GM12891 (cell line): ENCODE results near the gene DNER.
"Not testable (repeated sequence)": the region's sequence is repeated elsewhere in the genome, so short reads cannot be mapped to it uniquely, and the experiment has no call there.

ENCODE experiments used
- DNase-seq: peaks from one replicate; pipeline ENCODE4 v3.0.0; 2011; ENCODE audit warnings: low spot score; ENCODE audit not compliant: insufficient read length
- FAIRE-seq: peaks from 2 replicates; lab custom pipeline; 2011; peaks lifted over from hg19 to GRCh38; lab: Jason Lieb, UNC
- PAX5 ChIP-seq: IDR thresholded peaks from 2 replicates; pipeline ENCODE4 v1.6.1; 2011; ENCODE audit warnings: low read length, moderate library complexity, mild to moderate bottlenecking; ENCODE audit not compliant: insufficient read depth, severe bottlenecking
- POLR2A ChIP-seq: IDR thresholded peaks from 2 replicates; pipeline ENCODE4 v1.6.1; 2011; ENCODE audit warnings: low read depth, low read length, control low read depth
- POLR2AphosphoS5 ChIP-seq: IDR thresholded peaks from 2 replicates; pipeline ENCODE4 v1.6.1; 2011; ENCODE audit warnings: low read depth, low read length, control low read depth
- POU2F2 ChIP-seq: IDR thresholded peaks from 2 replicates; pipeline ENCODE4 v1.6.1; 2011; ENCODE audit warnings: low read depth, mild to moderate bottlenecking, control low read depth, low read length, moderate library complexity
- SPI1 ChIP-seq: IDR thresholded peaks from 2 replicates; pipeline ENCODE4 v1.6.1; 2011; ENCODE audit warnings: low read depth, low read length, control low read depth
- TAF1 ChIP-seq: IDR thresholded peaks from 2 replicates; pipeline ENCODE4 v1.6.1; 2011; ENCODE audit warnings: low read depth, low read length, control low read depth

The DNER gene

DNA sequence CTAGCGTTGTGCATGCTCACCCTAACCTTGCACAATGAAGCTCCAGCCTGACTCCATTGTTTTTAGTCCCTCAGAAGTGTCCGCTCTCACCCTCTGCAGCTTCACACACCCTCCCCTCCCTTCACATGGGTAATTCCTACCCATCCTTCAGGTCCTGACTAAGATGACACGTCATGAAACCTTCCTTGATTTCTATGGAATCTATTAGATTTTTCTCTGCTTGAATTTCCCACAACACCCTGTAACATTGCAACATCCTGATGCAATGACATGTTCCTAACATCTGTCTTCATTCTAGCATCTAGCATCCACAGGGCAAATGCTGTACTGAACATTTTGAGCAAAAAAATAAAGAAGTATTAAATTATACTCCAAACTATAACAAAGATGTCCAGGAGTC, 366.2 kb downstream of the DNER start:
- no peak for DNase-seq
- FAIRE-seq, result no peak
- no peak for TF ChIP-seq POLR2AphosphoS5
- no peak for TF ChIP-seq POLR2A
- no peak for TF ChIP-seq SPI1
- no peak for TF ChIP-seq TAF1
- no peak for TF ChIP-seq PAX5
- TF ChIP-seq POU2F2, result no peak

DNA sequence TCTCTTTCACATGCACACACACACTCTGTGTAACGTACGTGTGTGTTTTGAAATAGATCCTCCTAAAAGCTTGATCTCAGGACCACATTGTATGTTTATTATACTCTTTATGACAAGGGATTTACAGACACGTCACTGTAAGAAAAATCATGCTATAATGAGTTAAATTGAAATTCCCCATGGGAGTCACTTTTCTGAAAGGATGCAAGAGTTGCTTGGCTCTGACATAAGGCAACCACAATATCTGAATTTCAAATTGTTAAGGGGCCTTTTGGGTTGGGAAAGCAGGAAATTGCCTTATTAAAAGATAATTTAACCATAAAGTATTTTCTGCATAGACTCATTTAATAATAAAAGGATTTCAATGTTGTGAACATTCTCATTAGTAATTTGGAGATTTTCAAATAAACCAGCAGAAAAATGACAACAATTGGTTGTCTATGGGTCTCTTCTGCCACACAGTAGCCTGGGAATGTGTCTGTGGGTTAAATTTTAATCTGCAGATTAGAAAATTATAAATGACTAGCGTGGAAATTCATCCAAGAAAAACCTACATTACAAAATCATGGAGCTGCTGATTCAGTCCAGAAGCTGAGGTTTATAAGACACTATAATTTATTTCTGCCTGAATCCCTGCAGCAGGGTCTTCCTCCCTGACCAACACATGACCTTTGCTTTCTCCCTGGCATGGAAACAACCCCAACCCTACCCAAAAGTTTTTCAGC, 367.4 kb downstream of the DNER start:
- no peak for TF ChIP-seq PAX5
- no peak for TF ChIP-seq SPI1
- TF ChIP-seq TAF1, result no peak
- no peak for TF ChIP-seq POLR2AphosphoS5
- TF ChIP-seq POLR2A, result no peak
- TF ChIP-seq POU2F2, result no peak
- DNase-seq (no peak), FAIRE-seq (no peak)

DNA sequence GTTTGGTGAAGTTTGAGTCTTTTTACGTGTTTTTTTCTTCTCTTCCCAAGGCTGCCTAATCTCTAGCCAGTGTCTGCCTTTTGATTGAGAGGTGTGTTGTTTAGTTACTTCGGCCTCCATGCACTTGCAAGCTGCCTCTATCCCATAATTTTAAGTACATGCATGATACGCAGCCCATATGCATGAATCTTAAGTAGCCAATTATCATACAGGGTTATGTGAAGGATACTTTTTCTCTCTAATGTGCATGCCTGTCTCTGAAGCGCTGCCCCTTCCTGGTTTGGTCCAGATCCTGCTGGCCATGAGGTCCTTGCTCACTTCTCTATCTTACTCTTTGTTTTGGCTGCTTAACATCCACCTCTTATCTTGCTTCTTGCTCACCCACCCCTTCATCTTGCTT, 369.4 kb downstream of the DNER start:
- FAIRE-seq, result no peak
- TF ChIP-seq POLR2A (no peak), POU2F2 (no peak), PAX5 (no peak), TAF1 (no peak), SPI1 (no peak), POLR2AphosphoS5 (no peak)
- DNase-seq, result no peak

DNA sequence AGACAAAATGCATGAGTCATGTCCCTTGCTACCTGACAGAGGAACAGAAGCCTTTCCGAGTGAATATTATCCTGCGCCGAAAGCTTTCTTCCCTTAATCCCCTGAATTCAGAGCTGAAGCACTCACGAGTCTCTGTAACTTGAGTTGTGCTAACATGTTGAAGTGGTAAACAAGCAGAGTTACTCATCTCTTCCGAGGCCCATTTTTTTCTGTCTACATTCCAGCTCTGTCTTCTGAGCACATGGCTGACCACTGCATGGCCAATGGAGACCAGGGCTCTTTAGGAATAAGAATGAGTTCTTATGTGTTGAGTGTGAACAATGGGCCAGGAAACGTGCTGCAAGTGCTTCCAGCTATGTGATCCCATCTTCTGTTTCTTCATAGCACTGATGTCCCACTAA, 370.2 kb downstream of the DNER start:
- TF ChIP-seq POLR2A (no peak), TAF1 (no peak), SPI1 (no peak)
- FAIRE-seq, result no peak
- DNase-seq, result no peak

DNA sequence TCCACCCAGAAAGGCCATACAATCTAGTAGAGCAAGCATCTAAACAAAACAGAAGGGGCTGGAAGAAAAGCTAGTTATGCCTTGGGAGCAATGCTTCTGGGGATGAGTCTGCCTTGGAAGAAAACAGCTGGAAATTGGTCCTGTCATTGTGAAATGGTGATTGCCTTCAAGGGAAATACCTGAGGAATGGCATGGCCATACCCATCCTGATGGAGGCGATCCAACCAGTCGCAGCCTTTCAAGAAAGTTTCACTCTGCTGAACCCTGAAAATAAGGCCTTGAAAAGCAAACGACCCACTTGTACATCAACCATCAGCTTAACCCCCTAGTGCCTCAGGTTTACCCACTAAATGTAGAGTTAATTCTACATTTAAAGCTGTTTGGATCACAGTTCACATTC, 370.7 kb downstream of the DNER start:
- no peak for DNase-seq
- no peak for FAIRE-seq
- TF ChIP-seq POLR2A (no peak), PAX5 (no peak), POU2F2 (no peak), SPI1 (no peak), TAF1 (no peak), POLR2AphosphoS5 (no peak)

DNA sequence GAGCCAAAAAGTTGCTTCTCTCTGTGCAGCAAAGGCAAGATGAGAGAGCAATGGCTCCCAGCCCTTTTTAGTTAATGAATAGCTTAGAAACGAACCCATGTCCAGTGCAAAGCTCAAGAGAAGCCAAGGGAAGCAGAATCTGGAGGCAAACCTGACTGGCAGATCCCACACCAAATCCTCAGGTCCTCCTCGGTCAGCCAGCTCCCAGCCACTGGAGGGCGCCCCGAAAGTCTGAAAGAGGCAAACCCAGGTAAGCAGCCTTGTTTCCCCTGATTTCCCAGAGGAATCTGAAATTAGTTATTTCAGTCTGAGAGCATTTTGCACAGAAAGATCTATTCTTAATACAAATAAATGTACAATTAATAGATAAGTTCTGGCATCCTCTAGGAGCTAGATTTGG, 372.0 kb downstream of the DNER start:
- FAIRE-seq (no peak), DNase-seq (no peak)
- TF ChIP-seq POU2F2 (no peak), POLR2A (no peak), TAF1 (no peak), PAX5 (no peak), POLR2AphosphoS5 (no peak), SPI1 (no peak)

DNA sequence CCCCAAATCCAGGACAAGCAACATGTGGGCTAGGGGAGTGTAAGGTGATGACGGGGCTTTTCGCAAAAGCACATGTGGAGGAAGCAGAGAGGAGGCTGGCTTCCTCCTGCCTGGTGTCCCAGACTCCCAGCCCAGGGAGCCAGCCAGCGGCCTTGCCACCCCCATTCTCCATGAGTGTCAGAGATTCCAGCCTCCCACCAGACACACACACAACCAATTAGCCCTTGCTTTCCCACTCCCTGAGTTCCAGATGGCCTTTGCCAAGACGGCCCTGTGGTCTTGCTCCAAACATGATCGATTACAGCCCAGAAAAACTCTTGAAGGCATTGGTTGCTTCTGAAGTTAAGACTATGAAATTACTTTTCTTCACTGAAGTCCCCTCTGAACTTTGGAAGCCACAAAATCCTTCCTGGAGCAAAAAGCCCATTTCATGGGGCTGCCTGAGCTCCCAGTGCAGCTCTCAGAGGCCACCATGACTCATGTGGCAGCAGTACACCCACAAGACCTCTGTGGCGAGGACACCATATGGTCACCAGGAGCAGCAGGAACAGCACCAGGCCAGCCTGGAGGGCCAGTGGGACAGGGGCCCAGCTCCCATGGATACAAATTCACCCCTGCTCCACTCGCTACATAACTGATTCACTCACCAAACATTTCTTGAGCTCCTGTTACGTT, 374.1 kb downstream of the DNER start:
- DNase-seq (no peak), FAIRE-seq (no peak)
- no peak for TF ChIP-seq SPI1
- no peak for TF ChIP-seq POLR2AphosphoS5
- TF ChIP-seq TAF1, result no peak
- no peak for TF ChIP-seq POLR2A
- TF ChIP-seq PAX5, result no peak
- TF ChIP-seq POU2F2, result no peak

DNA sequence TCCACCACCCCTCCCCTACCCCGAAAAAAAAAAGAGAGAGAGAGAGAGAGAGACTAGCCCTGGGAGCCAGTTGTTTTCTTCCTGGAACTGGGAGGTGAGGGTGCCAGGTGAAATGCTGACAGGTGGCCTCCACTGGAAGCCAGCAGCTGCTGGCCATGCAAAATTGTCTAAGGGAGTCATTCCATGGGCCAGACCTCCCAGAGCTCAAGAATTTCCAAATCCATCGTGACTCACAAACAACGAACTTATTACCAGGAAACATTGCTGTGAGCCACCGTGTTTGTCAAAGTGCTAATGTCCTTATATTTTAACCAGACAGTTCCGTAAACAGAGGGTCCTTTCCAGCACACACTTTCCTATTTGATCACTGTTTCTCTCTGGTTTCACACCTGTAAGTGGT, 374.7 kb downstream of the DNER start:
- DNase-seq (no peak), FAIRE-seq (no peak)
- TF ChIP-seq POLR2A, result no peak
- TF ChIP-seq POLR2AphosphoS5, result no peak
- no peak for TF ChIP-seq TAF1
- no peak for TF ChIP-seq PAX5
- no peak for TF ChIP-seq SPI1

DNA sequence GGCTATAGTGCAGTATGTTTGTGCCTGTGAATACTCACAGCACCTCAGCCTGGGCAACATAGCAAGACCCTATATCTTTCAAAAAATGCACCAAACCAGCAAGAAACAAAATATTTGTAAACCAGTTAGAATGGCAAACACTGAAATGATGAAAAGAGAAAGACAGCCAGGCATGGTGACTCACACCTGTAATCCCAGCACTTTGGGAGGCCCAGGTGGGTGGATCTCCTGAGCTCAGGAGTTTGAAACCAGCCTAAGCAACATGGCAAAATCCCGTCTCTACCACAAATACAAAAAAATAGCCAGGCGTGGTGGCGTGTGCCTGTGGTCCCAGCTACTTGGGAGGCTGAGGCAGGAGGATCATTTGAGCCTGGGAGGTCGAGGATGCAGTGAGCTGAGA, 375.2 kb downstream of the DNER start:
- not testable (repeated sequence) for DNase-seq, FAIRE-seq

DNA sequence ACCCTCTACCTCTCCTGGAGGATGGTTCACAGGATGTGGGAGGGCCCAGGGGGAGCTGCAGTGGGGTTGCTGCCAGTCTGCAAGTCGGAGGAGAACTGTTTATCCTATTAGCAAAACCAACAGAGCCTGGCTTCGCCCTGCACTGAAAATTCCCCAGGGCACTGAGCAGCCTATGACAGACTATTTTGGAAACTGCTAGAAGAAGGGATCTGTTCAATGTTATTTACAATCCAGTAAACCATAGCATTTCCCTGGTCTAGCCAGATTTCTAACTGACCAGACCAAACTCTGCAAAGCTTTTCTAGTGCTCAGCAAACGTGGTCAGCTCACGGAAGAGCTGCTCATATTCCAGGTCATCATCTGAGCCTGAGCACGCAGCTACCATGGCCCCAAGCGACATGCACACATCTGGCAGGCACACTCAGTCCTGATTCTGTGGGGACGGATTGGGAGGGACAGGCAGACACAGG, 378.4 kb downstream of the DNER start:
- no peak for FAIRE-seq
- no peak for DNase-seq
- TF ChIP-seq PAX5 (no peak), TAF1 (no peak), POLR2A (no peak), POU2F2 (no peak), POLR2AphosphoS5 (no peak)
